HL-60 (cell line): ENCODE measurements around the gene OPTC.

Experiments used
- DNase-seq, 2 experiments: peaks; one replicate each; pipeline ENCODE4 v3.0.0-alpha.2; 2010 to 2020; ENCODE audit warnings: low read depth in 1 of 2, low spot score in 1 of 2
- H3K27ac ChIP-seq: fragments of 250-450 bp; sonication (Bioruptor Pico); replicated peaks from 2 replicates; pipeline ENCODE4 v1.5.1; 2020; ENCODE audit warnings: mild to moderate bottlenecking, moderate library complexity
- H3K27me3 ChIP-seq: fragments of 250-450 bp; sonication (Bioruptor Pico); 2 replicates; pipeline ENCODE4 v1.5.1; 2021; ENCODE audit warnings: mild to moderate bottlenecking, moderate library complexity; ENCODE audit not compliant: insufficient read depth, poor library complexity, severe bottlenecking
- H3K4me3 ChIP-seq: replicated peaks from 2 replicates; pipeline ENCODE4 v1.5.1; 2011; ENCODE audit warnings: mild to moderate bottlenecking, control low read depth, low read length; ENCODE audit not compliant: insufficient read depth
- CTCF ChIP-seq: IDR thresholded peaks from one replicate; pipeline ENCODE4 v1.5.1; 2011; ENCODE audit warnings: low read length, control low read depth, inconsistent platforms; ENCODE audit not compliant: insufficient read depth
- GABPA ChIP-seq: IDR thresholded peaks from 2 replicates; pipeline ENCODE4 v1.6.1; 2012; ENCODE audit warnings: low read depth
- POLR2AphosphoS5 ChIP-seq: IDR thresholded peaks from 2 replicates; pipeline ENCODE4 v1.6.1; 2012; ENCODE audit warnings: low read depth
- REST ChIP-seq: IDR thresholded peaks from 2 replicates; pipeline ENCODE4 v1.6.1; 2012; ENCODE audit warnings: low read depth; ENCODE audit not compliant: insufficient replicate concordance
- SPI1 ChIP-seq: IDR thresholded peaks from 2 replicates; pipeline ENCODE4 v1.6.1; 2012; ENCODE audit warnings: low read depth, mild to moderate bottlenecking, borderline replicate concordance

Gene OPTC

DNA sequence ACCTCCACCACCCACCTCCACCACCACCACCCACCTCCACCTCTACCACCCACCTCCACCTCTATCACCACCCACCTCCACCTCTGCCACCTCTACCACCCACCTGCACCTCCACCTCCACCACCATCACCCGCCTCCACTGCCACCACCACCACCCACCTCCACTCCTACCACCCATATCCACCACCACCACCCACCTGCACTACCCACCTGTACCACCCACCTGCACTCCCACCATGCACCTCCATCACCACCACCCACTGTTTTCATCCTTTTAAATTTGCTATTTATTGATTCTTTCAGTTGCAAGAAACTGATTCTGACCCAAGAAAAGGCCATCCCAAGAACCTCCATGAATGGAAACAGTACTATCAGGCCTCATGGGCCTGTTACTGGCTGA lies 6.3 kb downstream of the OPTC start:
- Histone ChIP-seq H3K27ac (no peak overlapping the region), H3K4me3 (no peak overlapping the region), H3K27me3 (no peaks in the 10 kb centered on the region)
- no peak for DNase-seq
- no peak for TF ChIP-seq REST
- TF ChIP-seq CTCF: no peak
- no peak for TF ChIP-seq POLR2AphosphoS5
- TF ChIP-seq SPI1: no peak
- TF ChIP-seq GABPA: no peak

- Histone ChIP-seq H3K4me3 (no peak overlapping the region), H3K27me3 (no peaks in the 10 kb centered on the region), H3K27ac (no peak overlapping the region)
- TF ChIP-seq POLR2AphosphoS5: no peak
- no peak for TF ChIP-seq SPI1
- TF ChIP-seq CTCF: no peak
- TF ChIP-seq REST: no peak
- TF ChIP-seq GABPA: no peak
- DNase-seq: no peak
These were observed 9.9 kb downstream of the OPTC start for GRCh38 chr1:203503836-203504235.

GRCh38 chr1:203504400-203505250 lies 10.7 kb downstream of the OPTC start:
- Histone ChIP-seq H3K27ac (no peak overlapping the region), H3K27me3 (no peaks in the 10 kb centered on the region), H3K4me3 (no peak overlapping the region)
- DNase-seq: peak; percentile 34 to 70
- TF ChIP-seq CTCF: peak; percentile 69
- no peak for TF ChIP-seq GABPA
